ENCODE results near the gene PPP1R14D. TPM values are rescaled to one million over a fixed set of nuclear protein-coding genes. Genes with fewer than 3 reads are reported as not detected.

Gene PPP1R14D
- total RNA-seq, 1 experiment from 2014 or later, result 0.64 TPM

GRCh38 chr15:40808861-40809450, 19.6 kb downstream of the PPP1R14D start:
- no peaks in the 10 kb centered on the region for H3K9me3 ChIP-seq (ENCODE audit: control insufficient read depth, insufficient read depth, low read depth, low read length)
- H3K27me3 ChIP-seq (ENCODE audit: control insufficient read depth, insufficient read depth, low read length), result no peaks in the 10 kb centered on the region
- no TSS peak for BruUV-seq (replicated peaks)
- ChIA-PET POLR2A (no interaction called here), CTCF (interaction anchor here (0.5 kb wide), 1 partner anchor 15 kb away, joined by 6 read pairs; no protein-coding TSS in a partner anchor)
- TF ChIP-seq REST (IDR thresholded peaks at IDR 0.05; ENCODE audit: insufficient read depth in 1 of 2, low read depth in 2 of 2, low read length in 1 of 2), result no peak
- no peak for TF ChIP-seq SIN3A (IDR thresholded peaks at IDR 0.05; ENCODE audit: borderline replicate concordance, insufficient read depth, low read depth, low read length)
- no peak for TF ChIP-seq CTCF (IDR thresholded peaks at IDR 0.05)
- TF ChIP-seq TCF7L2 (IDR thresholded peaks at IDR 0.05; ENCODE audit: low read depth, low read length), result no peak
- TF ChIP-seq POLR2AphosphoS5 (IDR thresholded peaks at IDR 0.05; ENCODE audit: low read depth, low read length), result no peak
- peak overlapping the region; percentile 86 to 90 for H3K4me3 ChIP-seq (ENCODE audit: low read depth in 2 of 2, low read length in 2 of 2)
- ATAC-seq, result no peak
- intact Hi-C loops (cut with micrococcal nuclease; ENCODE audit: unreplicated experiment), result no loop called here
- in situ Hi-C loops (cut with HindIII; ENCODE audit: low pct_unique_long_range_greater_than_20kb, low sequenced_read_pairs), result no loop called here
- no peak for DNase-seq (ENCODE audit: low read depth, low spot score)
- H3K27ac ChIP-seq (ENCODE audit: low read length), result peak overlapping the region; percentile 94; the same call in 1 of the 2 replicates
- H3K36me3 ChIP-seq (ENCODE audit: control insufficient read depth, insufficient read depth, low read length), result no peaks in the 10 kb centered on the region
- peaks cover 10% of the 10 kb centered on the region for H3K4me1 ChIP-seq (ENCODE audit: control insufficient read depth, insufficient read depth, low read length)

- intact Hi-C loops (cut with micrococcal nuclease; ENCODE audit: unreplicated experiment) (no loop called here), in situ Hi-C loops (cut with HindIII; ENCODE audit: low pct_unique_long_range_greater_than_20kb, low sequenced_read_pairs) (no loop called here)
- Histone ChIP-seq H3K9me3 (ENCODE audit: control insufficient read depth, insufficient read depth, low read depth, low read length) (no peaks in the 10 kb centered on the region), H3K4me3 (ENCODE audit: low read depth in 2 of 2, low read length in 2 of 2) (peak overlapping the region; percentile 86 to 90), H3K27me3 (ENCODE audit: control insufficient read depth, insufficient read depth, low read length) (no peaks in the 10 kb centered on the region), H3K36me3 (ENCODE audit: control insufficient read depth, insufficient read depth, low read length) (no peaks in the 10 kb centered on the region), H3K27ac (ENCODE audit: low read length) (peak overlapping the region; percentile 94), H3K4me1 (ENCODE audit: control insufficient read depth, insufficient read depth, low read length) (peaks cover 10% of the 10 kb centered on the region)
- ChIA-PET CTCF (no interaction called here), POLR2A (interaction anchor here (0.6 kb wide), 2 partner anchors 114 to 150 kb away, joined by 3 to 4 read pairs; no protein-coding TSS in a partner anchor)
- ATAC-seq (no peak), DNase-seq (ENCODE audit: low read depth, low spot score) (no peak)
- BruUV-seq (replicated peaks), result TSS peak; percentile 64
- no peak for TF ChIP-seq POLR2AphosphoS5 (IDR thresholded peaks at IDR 0.05; ENCODE audit: low read depth, low read length)
- no peak for TF ChIP-seq REST (IDR thresholded peaks at IDR 0.05; ENCODE audit: insufficient read depth in 1 of 2, low read depth in 2 of 2, low read length in 1 of 2)
- TF ChIP-seq TCF7L2 (IDR thresholded peaks at IDR 0.05; ENCODE audit: low read depth, low read length), result no peak
- no peak for TF ChIP-seq SIN3A (IDR thresholded peaks at IDR 0.05; ENCODE audit: borderline replicate concordance, insufficient read depth, low read depth, low read length)
- TF ChIP-seq CTCF (IDR thresholded peaks at IDR 0.05), result no peak
Observed at GRCh38 chr15:40807888-40808461, 20.5 kb downstream of the PPP1R14D start.
